SK-N-MC (cell line): Measurements from ENCODE around the gene KDM4B.

ENCODE experiments used
- DNase-seq: peaks from one replicate; pipeline ENCODE4 v3.0.0-alpha.2; 2011; ENCODE audit warnings: low read depth, low spot score
- H3K27ac ChIP-seq: fragments of 200-600 bp; sonication (generic); 2 replicates; pipeline ENCODE4 v1.5.1; 2016; ENCODE audit warnings: mixed run types
- H3K36me3 ChIP-seq: fragments of 200-600 bp; sonication (generic); 2 replicates; pipeline ENCODE4 v1.6.1; 2017; ENCODE audit warnings: antibody characterized with exemption, low read length, mixed read lengths; ENCODE audit not compliant: insufficient read depth
- H3K4me3 ChIP-seq: fragments of 200-600 bp; sonication (generic); 2 replicates; pipeline ENCODE4 v1.5.1; 2016
- H3K9ac ChIP-seq: fragments of 200-600 bp; sonication (generic); 2 replicates; pipeline ENCODE4 v1.8.0; 2017; ENCODE audit warnings: mixed run types, mixed read lengths; ENCODE audit not compliant: insufficient read length
- H3K9me3 ChIP-seq: fragments of 200-600 bp; sonication (generic); 2 replicates; pipeline ENCODE4 v1.6.1; 2017; ENCODE audit warnings: low read depth, mild to moderate bottlenecking, antibody characterized with exemption, low read length, moderate library complexity, mixed read lengths
- EZH2 ChIP-seq: fragments of 200-600 bp; sonication (generic); IDR thresholded peaks from one replicate; pipeline ENCODE4 v1.6.1; 2017; ENCODE audit warnings: antibody characterized with exemption
- FOXP2 ChIP-seq: optimal IDR thresholded peaks from 2 replicates; pipeline ENCODE3; 2011; ENCODE audit warnings: mild to moderate bottlenecking, moderate library complexity; ENCODE audit not compliant: insufficient read depth; ENCODE audit errors: extremely low read length, control extremely low read depth
- POLR2AphosphoS5 ChIP-seq: IDR thresholded peaks from 2 replicates; pipeline ENCODE4 v1.6.1; 2012; ENCODE audit warnings: mild to moderate bottlenecking, low read depth, low read length, borderline replicate concordance

KDM4B gene

GRCh38 chr19:4968462-4969291 lies at the start of gene KDM4B:
KDM4B (plus strand) TSS chr19:4969113; CDS start chr19:5032891, 63,778 bp downstream.
- DNase-seq, result peak; percentile 86
- Histone ChIP-seq H3K9me3 (no peaks in the 10 kb centered on the region), H3K9ac (peak within 1 kb of the TSS; percentile 78), H3K36me3 (peaks cover 5% of the 10 kb centered on the region; the same call in 1 of the 2 replicates), H3K4me3 (peak within 1 kb of the TSS; percentile 76), H3K27ac (no peak within 1 kb of the TSS)
- TF ChIP-seq POLR2AphosphoS5, result peak; percentile 62
- TF ChIP-seq EZH2, result no peak

GRCh38 chr19:4922530-4923275 lies 46.2 kb upstream of the KDM4B start:
- Histone ChIP-seq H3K9ac (no peak overlapping the region), H3K36me3 (peaks cover 59% of the 10 kb centered on the region), H3K9me3 (no peaks in the 10 kb centered on the region), H3K27ac (no peak overlapping the region), H3K4me3 (no peak overlapping the region)
- TF ChIP-seq POLR2AphosphoS5, result no peak
- no peak for TF ChIP-seq FOXP2
- no peak for DNase-seq

DNA sequence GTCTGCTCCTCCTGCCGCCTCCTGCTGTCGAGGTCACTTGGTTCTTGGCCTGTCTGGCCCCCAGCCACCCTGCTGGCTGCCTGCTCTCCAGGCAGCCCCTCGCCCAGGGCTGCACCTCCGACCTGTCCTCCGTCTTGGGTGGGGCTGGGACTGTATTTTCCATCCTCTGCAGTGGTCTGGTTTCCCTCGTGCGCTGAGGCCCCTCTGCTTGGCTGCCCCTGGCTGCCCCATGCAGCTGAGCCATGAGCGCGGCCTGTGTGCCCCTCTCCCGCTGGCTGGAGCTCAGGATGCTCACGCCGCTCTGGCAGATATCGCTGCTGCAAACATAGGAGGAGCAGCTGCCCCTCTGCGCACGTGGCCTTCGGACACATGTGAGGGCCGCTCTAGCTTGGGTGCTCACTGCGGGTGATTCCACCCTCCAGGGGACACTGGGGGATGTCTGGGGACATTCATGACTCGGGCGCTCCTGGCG lies 45.6 kb upstream of the KDM4B start:
- Histone ChIP-seq H3K9ac (no peak overlapping the region), H3K4me3 (no peak overlapping the region), H3K36me3 (peaks cover 61% of the 10 kb centered on the region), H3K27ac (no peak overlapping the region), H3K9me3 (no peaks in the 10 kb centered on the region)
- no peak for DNase-seq
- TF ChIP-seq POLR2AphosphoS5 (no peak), FOXP2 (no peak)

- no peak for TF ChIP-seq POLR2AphosphoS5
- no peak for TF ChIP-seq EZH2
- no peak for TF ChIP-seq FOXP2
- DNase-seq, result no peak
- Histone ChIP-seq H3K36me3 (peaks cover 63% of the 10 kb centered on the region), H3K27ac (no peak overlapping the region), H3K9me3 (no peaks in the 10 kb centered on the region), H3K4me3 (no peak overlapping the region), H3K9ac (no peak overlapping the region)
Observed at GRCh38 chr19:4929186-4929585, 39.7 kb upstream of the KDM4B start.

DNA sequence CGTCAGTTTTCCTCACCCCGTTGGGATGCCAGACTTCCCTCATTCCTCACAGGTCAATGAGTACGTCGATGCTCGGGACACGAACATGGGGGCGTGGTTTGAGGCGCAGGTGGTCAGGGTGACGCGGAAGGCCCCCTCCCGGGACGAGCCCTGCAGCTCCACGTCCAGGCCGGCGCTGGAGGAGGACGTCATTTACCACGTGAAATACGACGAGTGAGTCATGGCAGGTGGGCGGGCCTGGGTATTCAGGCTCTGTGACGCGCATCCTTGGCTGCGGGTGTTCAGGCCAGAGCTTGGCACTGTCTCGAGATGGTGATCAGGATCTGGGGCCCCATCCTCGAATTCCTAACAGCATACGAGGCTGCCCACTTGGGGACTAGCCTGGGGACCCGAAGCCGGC lies 38.2 kb upstream of the KDM4B start:
- no peak for DNase-seq
- H3K27ac ChIP-seq, result no peak overlapping the region
- no peak for TF ChIP-seq FOXP2
- no peak for TF ChIP-seq POLR2AphosphoS5
- TF ChIP-seq EZH2, result no peak
- H3K9ac ChIP-seq, result no peak overlapping the region
- no peak overlapping the region for H3K4me3 ChIP-seq
- no peaks in the 10 kb centered on the region for H3K9me3 ChIP-seq
- peaks cover 72% of the 10 kb centered on the region for H3K36me3 ChIP-seq

DNA sequence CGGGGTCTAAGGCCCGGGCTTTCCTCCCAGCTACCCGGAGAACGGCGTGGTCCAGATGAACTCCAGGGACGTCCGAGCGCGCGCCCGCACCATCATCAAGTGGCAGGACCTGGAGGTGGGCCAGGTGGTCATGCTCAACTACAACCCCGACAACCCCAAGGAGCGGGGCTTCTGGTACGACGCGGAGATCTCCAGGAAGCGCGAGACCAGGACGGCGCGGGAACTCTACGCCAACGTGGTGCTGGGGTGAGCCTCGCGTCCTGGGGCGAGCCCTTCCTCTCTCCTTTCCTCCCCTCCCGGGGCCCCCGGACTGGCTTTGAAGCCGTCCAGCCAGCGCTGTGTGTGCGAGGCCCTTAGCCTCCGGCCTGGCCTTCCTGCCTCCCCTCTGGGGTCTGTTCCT lies 36.2 kb upstream of the KDM4B start:
- no peak for DNase-seq
- H3K27ac ChIP-seq, result no peak overlapping the region
- H3K9ac ChIP-seq, result no peak overlapping the region
- H3K4me3 ChIP-seq, result no peak overlapping the region
- no peaks in the 10 kb centered on the region for H3K9me3 ChIP-seq
- H3K36me3 ChIP-seq, result peaks cover 77% of the 10 kb centered on the region
- no peak for TF ChIP-seq FOXP2
- no peak for TF ChIP-seq EZH2
- no peak for TF ChIP-seq POLR2AphosphoS5

- H3K9me3 ChIP-seq, result no peaks in the 10 kb centered on the region
- H3K9ac ChIP-seq, result no peak overlapping the region
- H3K4me3 ChIP-seq, result no peak overlapping the region
- H3K36me3 ChIP-seq, result peaks cover 74% of the 10 kb centered on the region
- TF ChIP-seq FOXP2 (no peak), POLR2AphosphoS5 (no peak), EZH2 (no peak)
- no peak for DNase-seq
- no peak overlapping the region for H3K27ac ChIP-seq
Observed at GRCh38 chr19:4933528-4933927, 35.4 kb upstream of the KDM4B start.

- TF ChIP-seq EZH2 (no peak), FOXP2 (no peak), POLR2AphosphoS5 (no peak)
- DNase-seq, result no peak
- Histone ChIP-seq H3K4me3 (no peak overlapping the region), H3K36me3 (peaks cover 67% of the 10 kb centered on the region), H3K9ac (no peak overlapping the region), H3K9me3 (no peaks in the 10 kb centered on the region), H3K27ac (no peak overlapping the region)
Observed at GRCh38 chr19:4935444-4935843, 33.5 kb upstream of the KDM4B start.
